Measurements from ENCODE around the gene FGD2.
A peak's percentile ranks its signal among the peaks of the same experiment; 100 is the strongest.

Gene FGD2

GRCh38 chr6:37047689-37048402, 42.4 kb downstream of the FGD2 start:
- no peak for TF ChIP-seq GABPA (IDR thresholded peaks at IDR 0.05; ENCODE audit: low read depth)
- Histone ChIP-seq H3K4me3 (replicated peaks; ENCODE audit: insufficient read depth, low read length) (no peak overlapping the region), H3K27ac (replicated peaks) (no peak overlapping the region), H3K27me3 (ENCODE audit: insufficient read depth, poor library complexity, severe bottlenecking) (no peaks in the 10 kb centered on the region)
- no peak for DNase-seq (ENCODE audit: low read depth in 1 of 2, low spot score in 1 of 2)

- H3K27me3 ChIP-seq (ENCODE audit: insufficient read depth, poor library complexity, severe bottlenecking) = no peaks in the 10 kb centered on the region
- H3K27ac ChIP-seq (replicated peaks) = no peak overlapping the region; the same call in 1 of the 2 replicates
- no peak for DNase-seq (ENCODE audit: low read depth in 1 of 2, low spot score in 1 of 2)
- TF ChIP-seq REST (IDR thresholded peaks at IDR 0.05; ENCODE audit: insufficient replicate concordance, low read depth) (no peak), SPI1 (IDR thresholded peaks at IDR 0.05; ENCODE audit: borderline replicate concordance, low read depth) (no peak), CTCF (IDR thresholded peaks at IDR 0.05; ENCODE audit: insufficient read depth, low read length) (no peak), POLR2AphosphoS5 (IDR thresholded peaks at IDR 0.05; ENCODE audit: low read depth) (no peak), GABPA (IDR thresholded peaks at IDR 0.05; ENCODE audit: low read depth) (no peak)
- no peak overlapping the region for H3K4me3 ChIP-seq (replicated peaks; ENCODE audit: insufficient read depth, low read length)
Observed at GRCh38 chr6:37048403-37048850, 43.0 kb downstream of the FGD2 start.

GRCh38 chr6:37048851-37049757, 43.6 kb downstream of the FGD2 start:
- TF ChIP-seq REST (IDR thresholded peaks at IDR 0.05; ENCODE audit: insufficient replicate concordance, low read depth) = no peak
- H3K4me3 ChIP-seq (replicated peaks; ENCODE audit: insufficient read depth, low read length) = no peak overlapping the region
- H3K27ac ChIP-seq (replicated peaks) = peak overlapping the region; percentile 86
- DNase-seq (ENCODE audit: low read depth in 1 of 2, low spot score in 1 of 2) = no peak
- H3K27me3 ChIP-seq (ENCODE audit: insufficient read depth, poor library complexity, severe bottlenecking) = no peaks in the 10 kb centered on the region

GRCh38 chr6:37049758-37050044, 44.2 kb downstream of the FGD2 start:
- H3K27me3 ChIP-seq (ENCODE audit: insufficient read depth, poor library complexity, severe bottlenecking) = no peaks in the 10 kb centered on the region
- no peak overlapping the region for H3K4me3 ChIP-seq (replicated peaks; ENCODE audit: insufficient read depth, low read length)
- no peak for TF ChIP-seq POLR2AphosphoS5 (IDR thresholded peaks at IDR 0.05; ENCODE audit: low read depth)
- TF ChIP-seq CTCF (IDR thresholded peaks at IDR 0.05; ENCODE audit: insufficient read depth, low read length) = no peak
- no peak for TF ChIP-seq REST (IDR thresholded peaks at IDR 0.05; ENCODE audit: insufficient replicate concordance, low read depth)
- no peak for TF ChIP-seq GABPA (IDR thresholded peaks at IDR 0.05; ENCODE audit: low read depth)
- TF ChIP-seq SPI1 (IDR thresholded peaks at IDR 0.05; ENCODE audit: borderline replicate concordance, low read depth) = no peak
- H3K27ac ChIP-seq (replicated peaks) = peak overlapping the region; percentile 86
- no peak for DNase-seq (ENCODE audit: low read depth in 1 of 2, low spot score in 1 of 2)
